GM23248 (cell line): ENCODE data around the gene PADI1.

Experiments
- EZH2 ChIP-seq: fragments of 200-600 bp; sonication (generic); IDR thresholded peaks from 2 replicates; pipeline ENCODE4 v1.6.1; 2018; ENCODE audit warnings: antibody characterized with exemption, mild to moderate bottlenecking; ENCODE audit not compliant: insufficient read depth, poor library complexity, severe bottlenecking
- EZH2phosphoT487 ChIP-seq: fragments of 200-600 bp; sonication (generic); IDR thresholded peaks from 2 replicates; pipeline ENCODE4 v1.6.1; 2018; ENCODE audit warnings: antibody characterized with exemption, moderate library complexity, mild to moderate bottlenecking, low read depth; ENCODE audit not compliant: insufficient read depth

- TF ChIP-seq EZH2phosphoT487, result no peak
- no peak for TF ChIP-seq EZH2
Measured at GRCh38 chr1:17200246-17200645, 4.7 kb upstream of the PADI1 start.
